K562 (cell line): ENCODE results near the gene MPPED1. TPM values are rescaled to one million over a fixed set of nuclear protein-coding genes. Genes with fewer than 3 reads are reported as not detected.

Experiments
- ATF3 ChIP-seq, 2 experiments: fragments of 450-650 bp in 1 of 2; sonication (generic) in 1 of 2; formaldehyde crosslinking in 1 of 2; IDR thresholded peaks in 1 of 2; conservative IDR thresholded peaks in 1 of 2; 2 replicates each; pipeline versions ENCODE4 v1.6.1 to v1.8.1; 2016 to 2023; ENCODE audit warnings: mild to moderate bottlenecking in 2 of 2, moderate library complexity in 2 of 2, inconsistent platforms in 1 of 2, missing genetic modification reagents in 1 of 2
- BACH1 ChIP-seq: fragments of 200-800 bp; sonication (Bioruptor generic); IDR thresholded peaks from 2 replicates; pipeline ENCODE4 v1.6.1; 2016; ENCODE audit warnings: missing genetic modification characterization, missing compliant biosample characterization
- JUND ChIP-seq, 2 experiments: IDR thresholded peaks; 2 replicates in 1 of 2; 3 replicates in 1 of 2; pipeline ENCODE4 v1.6.1; 2011; ENCODE audit warnings: borderline replicate concordance in 2 of 2, low read depth in 2 of 2, low read length in 2 of 2, improper control_type of control experiment in 1 of 2, missing biosample characterization in 1 of 2, missing genetic modification characterization in 1 of 2, missing genetic modification reagents in 1 of 2
- MAFF ChIP-seq: IDR thresholded peaks from 2 replicates; pipeline ENCODE4 v1.6.1; 2012; ENCODE audit warnings: low read length, improper control_type of control experiment
- MED1 ChIP-seq: sonication (generic); formaldehyde crosslinking; IDR thresholded peaks from 2 replicates; pipeline ENCODE4 v1.8.1; 2023; ENCODE audit warnings: missing genetic modification reagents, borderline replicate concordance
- REST ChIP-seq, 2 experiments: fragments of 450-650 bp; formaldehyde crosslinking in 1 of 2; IDR thresholded peaks; 2 replicates each; pipeline versions ENCODE4 v1.4.0 to v1.6.1; 2014 to 2020; ENCODE audit warnings: mild to moderate bottlenecking in 2 of 2, borderline replicate concordance in 1 of 2, low read depth in 1 of 2
- SMC3 ChIP-seq: conservative IDR thresholded peaks from 2 replicates; pipeline ENCODE4 v1.6.1; 2011; ENCODE audit warnings: low read depth, low read length, improper control_type of control experiment; ENCODE audit not compliant: insufficient read depth
- STAG1 ChIP-seq: sonication (generic); formaldehyde crosslinking; IDR thresholded peaks from 2 replicates; pipeline ENCODE4 v1.5.0; 2020; ENCODE audit warnings: missing genetic modification reagents, borderline replicate concordance
- TARDBP ChIP-seq: fragments of 450-650 bp; IDR thresholded peaks from 2 replicates; pipeline ENCODE4 v1.6.1; 2016
- ZC3H4 ChIP-seq: sonication (generic); formaldehyde crosslinking; IDR thresholded peaks from 2 replicates; pipeline ENCODE4 v1.9.0; 2021; ENCODE audit warnings: missing genetic modification reagents, borderline replicate concordance
- ZNF3 ChIP-seq: fragments of 250-450 bp; sonication (Bioruptor Pico); IDR thresholded peaks from 2 replicates; pipeline ENCODE4 v1.5.0; 2021; ENCODE audit warnings: mild to moderate bottlenecking, moderate library complexity
- ZNF589 ChIP-seq: fragments of 200-800 bp; sonication (Bioruptor generic); IDR thresholded peaks from 2 replicates; pipeline ENCODE4 v1.6.1; 2016; ENCODE audit warnings: low read depth, missing genetic modification characterization, missing compliant biosample characterization
- polyA plus RNA-seq, 8 experiments: library from polyadenylated mRNA; depleted of rRNA in 4 of 8; stranded (reverse) in 5 of 8; unstranded in 3 of 8; fragments of >200 nt; fragmentation: Nextera tagmentation in 2 of 8; fragmentation: Illumina TruSeq in 1 of 8; extraction: Ambion mirVana in 2 of 8; extraction: Trizol in 1 of 8; gene quantifications; 2 replicates each; pipeline versions ENCODE4 v1.2.1 to v1.2.3, GENCODE V29; 2011 to 2014; ENCODE audit warnings: inconsistent platforms in 1 of 8, missing spikeins in 1 of 8
- total RNA-seq, 7 experiments: library from RNA; depleted of rRNA in 6 of 7; stranded (reverse); fragments of >200 nt in 6 of 7; fragmentation: Illumina TruSeq in 2 of 7; extraction: Trizol in 2 of 7; gene quantifications; 2 replicates each; pipeline versions ENCODE4 v1.2.1 to v1.2.3, GENCODE V29; 2011 to 2021; ENCODE audit warnings: low replicate concordance in 1 of 7
- TF ChIP-seq, protein P1 (sequence below): fragments of 200-800 bp; sonication (Bioruptor generic); IDR thresholded peaks from 2 replicates; pipeline ENCODE4 v1.6.1; 2016; ENCODE audit warnings: missing genetic modification characterization, missing compliant biosample characterization

Gene MPPED1
- total and polyA plus RNA-seq, 9 of the 15 experiments (the other 6 are each of a cell fraction or from before 2014, with no cell fraction given), result not detected

- TF ChIP-seq REST (IDR thresholded peaks at IDR 0.05; ENCODE audit: borderline replicate concordance) (peak; percentile 52; the same call in 1 of the 2 replicates), REST (CRISPR knock-in tag; IDR thresholded peaks at IDR 0.05; ENCODE audit: low read depth) (no peak), ZC3H4 (no peak), JUND (IDR thresholded peaks at IDR 0.05; ENCODE audit: borderline replicate concordance, low read depth, low read length) (no peak), JUND (tag; IDR thresholded peaks at IDR 0.05; ENCODE audit: borderline replicate concordance, low read depth, low read length) (no peak), ZNF589 (CRISPR knock-in tag) (no peak), MED1 (no peak), STAG1 (CRISPR knock-in tag) (peak; percentile 64; the same call in 1 of the 2 replicates), MAFF (no peak), ATF3 (IDR thresholded peaks at IDR 0.05) (no peak), ATF3 (CRISPR knock-in tag; conservative IDR thresholded peaks at IDR 0.05) (no peak), SMC3 (peak; percentile 66), BACH1 (tag) (no peak), TARDBP (no peak), ZNF3 (no peak)
- TF ChIP-seq, protein P1, sequence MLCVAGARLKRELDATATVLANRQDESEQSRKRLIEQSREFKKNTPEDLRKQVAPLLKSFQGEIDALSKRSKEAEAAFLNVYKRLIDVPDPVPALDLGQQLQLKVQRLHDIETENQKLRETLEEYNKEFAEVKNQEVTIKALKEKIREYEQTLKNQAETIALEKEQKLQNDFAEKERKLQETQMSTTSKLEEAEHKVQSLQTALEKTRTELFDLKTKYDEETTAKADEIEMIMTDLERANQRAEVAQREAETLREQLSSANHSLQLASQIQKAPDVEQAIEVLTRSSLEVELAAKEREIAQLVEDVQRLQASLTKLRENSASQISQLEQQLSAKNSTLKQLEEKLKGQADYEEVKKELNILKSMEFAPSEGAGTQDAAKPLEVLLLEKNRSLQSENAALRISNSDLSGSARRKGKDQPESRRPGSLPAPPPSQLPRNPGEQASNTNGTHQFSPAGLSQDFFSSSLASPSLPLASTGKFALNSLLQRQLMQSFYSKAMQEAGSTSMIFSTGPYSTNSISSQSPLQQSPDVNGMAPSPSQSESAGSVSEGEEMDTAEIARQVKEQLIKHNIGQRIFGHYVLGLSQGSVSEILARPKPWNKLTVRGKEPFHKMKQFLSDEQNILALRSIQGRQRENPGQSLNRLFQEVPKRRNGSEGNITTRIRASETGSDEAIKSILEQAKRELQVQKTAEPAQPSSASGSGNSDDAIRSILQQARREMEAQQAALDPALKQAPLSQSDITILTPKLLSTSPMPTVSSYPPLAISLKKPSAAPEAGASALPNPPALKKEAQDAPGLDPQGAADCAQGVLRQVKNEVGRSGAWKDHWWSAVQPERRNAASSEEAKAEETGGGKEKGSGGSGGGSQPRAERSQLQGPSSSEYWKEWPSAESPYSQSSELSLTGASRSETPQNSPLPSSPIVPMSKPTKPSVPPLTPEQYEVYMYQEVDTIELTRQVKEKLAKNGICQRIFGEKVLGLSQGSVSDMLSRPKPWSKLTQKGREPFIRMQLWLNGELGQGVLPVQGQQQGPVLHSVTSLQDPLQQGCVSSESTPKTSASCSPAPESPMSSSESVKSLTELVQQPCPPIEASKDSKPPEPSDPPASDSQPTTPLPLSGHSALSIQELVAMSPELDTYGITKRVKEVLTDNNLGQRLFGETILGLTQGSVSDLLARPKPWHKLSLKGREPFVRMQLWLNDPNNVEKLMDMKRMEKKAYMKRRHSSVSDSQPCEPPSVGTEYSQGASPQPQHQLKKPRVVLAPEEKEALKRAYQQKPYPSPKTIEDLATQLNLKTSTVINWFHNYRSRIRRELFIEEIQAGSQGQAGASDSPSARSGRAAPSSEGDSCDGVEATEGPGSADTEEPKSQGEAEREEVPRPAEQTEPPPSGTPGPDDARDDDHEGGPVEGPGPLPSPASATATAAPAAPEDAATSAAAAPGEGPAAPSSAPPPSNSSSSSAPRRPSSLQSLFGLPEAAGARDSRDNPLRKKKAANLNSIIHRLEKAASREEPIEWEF (CRISPR knock-in tag), result no peak
Measured at GRCh38 chr22:43388420-43388851, 23.4 kb upstream of the MPPED1 start (continued).
